ENCODE measurements around the gene RBM19.

DNA sequence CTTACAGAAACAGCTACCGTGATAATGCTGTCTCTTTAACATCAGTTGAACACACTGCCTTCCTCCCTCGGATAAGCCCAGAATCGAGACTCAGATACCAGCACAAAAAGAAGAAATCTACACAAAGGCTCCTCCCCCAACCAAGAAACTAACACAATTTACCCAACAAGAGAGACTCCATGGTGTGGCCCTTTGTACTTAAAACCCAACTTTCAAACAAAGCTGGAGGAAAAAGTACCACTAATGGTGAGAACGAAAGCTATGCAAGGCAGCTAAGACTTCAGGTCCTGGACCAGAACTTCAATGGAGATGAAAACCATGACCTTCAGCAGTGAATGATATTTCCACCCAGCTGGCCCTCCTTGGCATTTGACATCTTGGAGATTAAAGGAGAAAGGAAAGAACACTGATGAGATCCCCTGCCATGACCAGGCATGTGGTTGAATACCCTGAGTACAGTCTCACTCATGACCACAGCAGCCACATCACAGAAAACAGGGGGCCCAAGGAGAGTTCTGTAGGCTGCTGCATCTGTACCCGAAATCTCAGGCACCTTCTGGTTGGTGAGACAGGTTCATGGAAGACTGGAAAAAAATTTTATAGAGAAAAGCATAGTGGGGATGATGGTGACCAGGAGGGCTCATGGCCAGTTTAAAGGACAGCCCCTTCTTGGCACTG lies 36.7 kb downstream of the RBM19 start:
- TF ChIP-seq, protein P1, sequence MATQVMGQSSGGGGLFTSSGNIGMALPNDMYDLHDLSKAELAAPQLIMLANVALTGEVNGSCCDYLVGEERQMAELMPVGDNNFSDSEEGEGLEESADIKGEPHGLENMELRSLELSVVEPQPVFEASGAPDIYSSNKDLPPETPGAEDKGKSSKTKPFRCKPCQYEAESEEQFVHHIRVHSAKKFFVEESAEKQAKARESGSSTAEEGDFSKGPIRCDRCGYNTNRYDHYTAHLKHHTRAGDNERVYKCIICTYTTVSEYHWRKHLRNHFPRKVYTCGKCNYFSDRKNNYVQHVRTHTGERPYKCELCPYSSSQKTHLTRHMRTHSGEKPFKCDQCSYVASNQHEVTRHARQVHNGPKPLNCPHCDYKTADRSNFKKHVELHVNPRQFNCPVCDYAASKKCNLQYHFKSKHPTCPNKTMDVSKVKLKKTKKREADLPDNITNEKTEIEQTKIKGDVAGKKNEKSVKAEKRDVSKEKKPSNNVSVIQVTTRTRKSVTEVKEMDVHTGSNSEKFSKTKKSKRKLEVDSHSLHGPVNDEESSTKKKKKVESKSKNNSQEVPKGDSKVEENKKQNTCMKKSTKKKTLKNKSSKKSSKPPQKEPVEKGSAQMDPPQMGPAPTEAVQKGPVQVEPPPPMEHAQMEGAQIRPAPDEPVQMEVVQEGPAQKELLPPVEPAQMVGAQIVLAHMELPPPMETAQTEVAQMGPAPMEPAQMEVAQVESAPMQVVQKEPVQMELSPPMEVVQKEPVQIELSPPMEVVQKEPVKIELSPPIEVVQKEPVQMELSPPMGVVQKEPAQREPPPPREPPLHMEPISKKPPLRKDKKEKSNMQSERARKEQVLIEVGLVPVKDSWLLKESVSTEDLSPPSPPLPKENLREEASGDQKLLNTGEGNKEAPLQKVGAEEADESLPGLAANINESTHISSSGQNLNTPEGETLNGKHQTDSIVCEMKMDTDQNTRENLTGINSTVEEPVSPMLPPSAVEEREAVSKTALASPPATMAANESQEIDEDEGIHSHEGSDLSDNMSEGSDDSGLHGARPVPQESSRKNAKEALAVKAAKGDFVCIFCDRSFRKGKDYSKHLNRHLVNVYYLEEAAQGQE (IDR thresholded peaks at IDR 0.05; ENCODE audit: insufficient read depth in 1 of 2, low read depth in 2 of 2, low read length in 2 of 2), result no peak
- no peak for TF ChIP-seq POLR2AphosphoS5 (IDR thresholded peaks at IDR 0.05; ENCODE audit: low read depth, low read length)
- TF ChIP-seq TAF1 (IDR thresholded peaks at IDR 0.05; ENCODE audit: borderline replicate concordance, insufficient read depth, low read length), result no peak
- no peak for TF ChIP-seq SIN3A (IDR thresholded peaks at IDR 0.05; ENCODE audit: borderline replicate concordance, insufficient read depth, low read length)

Data from PFSK-1 (cell line).